Measurements from ENCODE around the gene ZFR2.
"Not testable (repeated sequence)": the region's sequence is repeated elsewhere in the genome, so short reads cannot be mapped to it uniquely, and the experiment has no call there.

ZFR2 gene

DNA sequence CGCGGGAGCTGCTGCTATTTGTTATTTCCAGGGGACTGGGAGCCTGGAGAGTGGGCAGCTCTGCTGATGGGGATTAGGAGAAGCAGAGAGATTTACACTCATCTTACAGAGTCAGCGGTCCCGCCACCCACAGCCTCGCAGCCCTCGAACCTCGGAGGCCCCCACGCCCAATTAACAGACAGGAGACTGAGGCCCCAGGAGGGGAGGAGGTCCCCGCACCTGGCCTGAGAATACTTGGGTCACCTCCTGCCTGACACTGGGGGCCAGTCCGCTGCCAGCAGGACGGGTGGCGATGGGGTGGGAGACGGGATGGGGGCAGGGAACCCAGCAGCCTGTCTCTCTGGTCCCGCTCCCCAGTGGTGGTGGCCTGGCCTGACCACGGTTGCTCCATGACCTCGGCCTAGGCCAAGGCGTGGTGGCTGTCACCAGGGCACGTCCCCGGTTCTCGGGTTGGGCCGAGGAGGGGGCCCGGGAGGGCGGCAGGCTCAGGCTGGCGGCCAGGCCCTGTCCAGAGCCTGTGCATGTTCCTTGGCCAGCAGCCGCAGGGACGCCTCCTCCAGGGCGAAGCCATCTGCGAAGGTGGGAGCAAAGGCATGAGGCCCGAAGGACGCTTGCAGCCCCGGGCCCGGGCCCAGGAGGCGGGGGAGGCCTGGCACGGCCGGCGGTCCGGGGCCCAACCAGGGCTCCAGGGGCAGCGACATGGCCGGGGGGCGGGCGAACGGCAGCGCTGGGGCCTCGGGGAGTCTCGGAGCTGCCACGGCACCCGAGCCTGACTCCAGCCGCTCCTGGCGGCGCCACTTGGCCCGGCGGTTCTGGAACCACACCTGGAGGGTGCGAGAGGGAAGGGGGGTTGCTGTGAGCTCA is 98.5 kb downstream of the ZFR2 start:
- no peak for DNase-seq (ENCODE audit: low spot score)

DNA sequence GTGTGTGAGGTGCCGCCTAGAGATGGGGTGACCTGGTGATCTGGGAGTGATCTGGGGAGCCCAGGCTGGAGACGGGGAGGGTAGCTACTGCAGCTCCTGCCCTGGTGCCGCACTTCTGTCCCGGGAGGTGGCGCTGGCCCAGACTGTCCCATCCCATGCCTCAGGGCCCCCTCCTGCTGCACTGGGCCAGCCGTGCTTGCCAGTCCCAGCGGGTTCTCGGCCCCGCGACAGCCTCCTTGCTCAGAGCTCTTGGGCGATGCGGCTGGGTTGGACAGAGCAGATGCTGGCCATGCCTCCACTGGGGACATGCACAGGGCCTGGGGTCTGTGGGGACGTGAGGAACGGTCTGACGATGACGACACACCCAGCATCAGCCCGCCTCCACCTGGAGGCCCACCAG is 99.3 kb downstream of the ZFR2 start:
- no peak for DNase-seq (ENCODE audit: low spot score)

DNA sequence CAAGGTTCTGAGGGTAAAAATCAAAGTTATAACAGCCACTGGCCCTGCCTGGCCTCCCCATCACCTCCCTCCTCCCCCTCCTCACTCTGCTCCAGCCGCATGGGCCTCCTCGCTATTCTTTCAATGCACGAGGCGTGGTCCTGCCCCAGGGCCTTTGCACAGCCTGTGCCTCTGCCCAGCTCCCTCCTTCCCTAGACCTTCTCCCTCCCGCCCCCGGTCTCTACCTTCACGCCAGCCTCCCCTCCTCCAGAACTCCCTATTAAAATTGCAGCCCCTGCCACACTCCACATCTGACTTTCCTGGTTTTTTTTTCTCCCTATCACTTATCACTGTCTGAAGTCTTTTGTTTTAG is 100.1 kb downstream of the ZFR2 start:
- no peak for DNase-seq (ENCODE audit: low spot score)

DNA sequence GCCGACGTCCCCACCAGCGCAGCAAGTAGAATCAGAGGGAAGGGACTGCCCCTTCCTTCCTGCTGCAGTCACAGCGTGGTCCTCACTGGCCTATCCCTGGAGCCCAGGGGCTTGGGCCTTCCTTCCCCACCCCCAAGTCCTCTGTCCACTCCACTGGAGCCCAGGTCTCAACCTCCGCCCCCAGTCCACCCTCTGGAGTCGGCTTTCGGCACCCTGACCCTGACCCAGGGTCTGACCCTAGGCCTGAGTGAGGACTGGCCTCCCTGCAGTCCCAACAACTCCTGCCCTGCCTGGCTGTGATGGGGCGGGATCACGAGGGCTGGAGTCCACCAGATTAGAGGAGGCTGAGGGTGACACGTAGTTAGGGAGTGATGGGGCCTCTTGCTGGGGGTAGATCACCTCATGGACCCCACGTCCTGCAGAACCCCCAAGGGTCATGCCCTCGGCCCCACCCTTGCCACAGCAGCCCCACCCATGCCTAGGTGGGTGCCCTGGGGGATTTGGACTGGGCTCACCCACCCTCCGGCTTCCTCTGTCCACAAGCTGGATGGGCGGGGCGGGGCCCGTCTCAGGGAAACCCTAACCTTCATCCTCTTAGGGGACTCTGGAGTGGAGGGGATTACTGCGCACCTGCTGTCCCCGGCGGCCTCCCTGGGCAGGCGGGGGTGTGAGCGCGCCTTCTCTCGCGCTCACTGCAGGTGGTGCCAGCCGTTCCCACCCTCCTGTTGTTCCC is 100.7 kb downstream of the ZFR2 start:
- DNase-seq (ENCODE audit: low spot score), result no peak

DNA sequence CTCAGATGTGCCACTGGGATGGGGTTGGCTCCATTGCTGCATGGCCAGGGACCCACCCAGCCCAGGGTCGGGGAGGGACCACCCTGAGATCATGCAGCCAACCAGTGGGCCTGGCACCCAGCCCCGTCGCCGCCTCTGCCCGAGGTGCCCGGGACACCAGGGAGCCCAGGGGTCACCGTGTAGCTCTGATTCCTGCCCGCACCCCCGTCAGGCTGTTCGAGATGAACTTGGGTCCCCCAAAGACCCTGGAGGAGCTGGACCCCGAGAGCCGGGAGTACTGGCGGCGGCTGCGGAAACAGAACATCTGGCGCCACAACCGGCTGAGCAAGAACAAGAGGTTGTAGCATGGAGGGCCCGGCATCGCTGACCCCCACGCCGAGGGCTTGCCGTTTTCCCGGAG is 101.8 kb downstream of the ZFR2 start:
- no peak for DNase-seq (ENCODE audit: low spot score)

DNA sequence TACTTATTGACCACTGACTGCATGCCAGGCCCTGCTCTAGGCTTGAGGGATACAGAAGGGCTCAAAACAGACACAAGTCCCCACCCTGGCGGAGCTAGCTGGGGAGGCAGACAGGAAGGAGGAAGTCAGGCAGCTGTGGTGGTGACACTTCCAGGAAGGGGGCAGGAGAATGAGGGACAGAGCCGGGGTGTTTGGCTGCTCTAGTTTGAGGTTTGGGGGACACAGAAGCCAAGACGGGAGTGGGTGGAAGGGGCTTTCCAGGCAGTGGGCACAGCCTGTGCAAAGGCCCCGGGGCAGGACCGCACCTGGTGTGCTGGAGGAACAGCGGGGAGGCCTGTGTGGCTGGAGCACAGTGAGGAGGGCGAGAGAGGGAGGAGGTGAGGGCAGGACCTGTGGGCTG is 102.3 kb downstream of the ZFR2 start:
- DNase-seq (ENCODE audit: low spot score), result no peak

DNA sequence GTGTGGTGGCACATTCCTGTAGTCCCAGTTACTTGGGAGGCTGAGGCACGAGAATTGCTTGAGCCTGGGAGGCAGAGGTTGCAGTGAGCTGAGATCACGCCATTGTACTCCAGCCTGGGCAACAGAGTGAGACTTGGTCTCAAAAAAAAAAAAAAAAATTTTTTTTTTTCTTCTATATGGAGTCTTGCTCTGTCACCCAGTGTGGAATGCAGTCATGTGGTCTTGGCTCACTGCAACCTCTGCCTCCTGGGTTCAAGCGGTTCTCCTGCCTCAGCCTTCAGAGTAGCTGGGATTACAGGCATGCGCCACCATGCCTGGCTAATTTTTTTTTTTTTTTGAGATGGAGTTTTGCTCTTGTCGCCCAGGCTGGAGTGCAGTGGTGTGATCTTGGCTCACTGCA is 103.1 kb downstream of the ZFR2 start:
- DNase-seq (ENCODE audit: low spot score), result not testable (repeated sequence)

DNA sequence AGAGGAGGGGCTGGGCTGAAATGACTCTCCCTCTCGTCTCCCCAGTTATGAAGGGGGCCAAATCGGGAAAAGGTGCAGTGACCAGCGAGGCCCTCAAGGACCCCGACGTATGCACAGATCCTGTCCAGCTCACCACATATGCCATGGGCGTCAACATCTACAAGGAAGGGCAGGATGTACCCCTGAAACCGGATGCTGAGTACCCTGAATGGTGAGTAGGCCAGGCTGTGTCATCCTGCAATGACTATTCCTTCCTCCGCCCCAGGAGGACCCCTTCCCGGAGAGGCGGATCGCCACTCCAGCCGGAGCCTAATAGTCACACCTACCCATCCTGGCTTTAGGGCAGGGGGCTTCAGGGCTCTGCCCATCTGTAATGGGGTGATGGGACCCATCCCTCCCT is 103.7 kb downstream of the ZFR2 start:
- DNase-seq (ENCODE audit: low spot score), result no peak

DNA sequence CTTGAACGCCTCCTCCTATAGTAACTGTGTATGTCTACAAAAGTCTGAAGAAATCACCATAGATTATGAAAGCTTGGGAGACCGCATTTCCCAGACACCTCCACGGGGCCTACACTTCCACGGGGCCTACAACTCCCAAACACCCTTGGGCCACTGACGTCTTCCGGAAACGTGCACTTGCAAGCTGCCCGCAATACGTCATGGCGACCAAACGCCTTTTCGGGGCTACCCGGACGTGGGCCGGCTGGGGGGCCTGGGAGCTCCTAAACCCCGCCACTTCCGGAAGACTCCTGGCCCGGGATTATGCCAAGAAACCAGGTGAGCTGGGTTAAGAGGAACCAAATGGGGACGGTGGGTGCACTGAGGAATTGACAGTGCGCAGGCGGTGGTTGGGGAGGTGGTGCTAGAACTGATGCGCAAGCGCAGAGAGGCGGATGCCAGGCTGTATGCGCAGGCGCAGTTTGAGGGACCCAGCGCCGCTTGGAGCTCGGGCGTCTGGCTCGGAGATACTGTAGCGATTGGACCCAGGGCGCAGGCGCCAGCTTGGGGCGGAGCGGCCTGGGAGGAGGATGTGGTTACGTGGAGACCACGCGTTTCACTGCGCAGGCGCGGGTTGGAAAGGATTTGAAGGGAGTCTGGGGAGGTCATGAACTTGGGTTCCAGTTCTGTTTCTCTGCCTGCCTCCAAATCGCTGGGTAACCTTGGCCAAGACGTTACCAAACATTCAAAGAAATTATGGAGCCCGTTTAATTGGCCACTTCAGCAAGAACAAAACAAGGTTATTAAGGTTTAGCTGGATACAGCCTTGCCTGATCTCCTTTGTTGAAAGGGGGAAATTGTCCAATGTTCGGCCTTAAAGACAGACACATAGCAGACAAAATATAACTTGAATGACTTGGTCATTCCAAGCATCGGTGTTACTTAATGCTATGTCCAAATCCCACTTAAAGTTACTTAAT is 106.1 kb downstream of the ZFR2 start, which contains the start of gene MRPL54:
Gene MRPL54, plus strand, starts transcription at position 182 of the 959 bp plus-strand sequence. Its CDS starts 19 bp downstream, at position 201.
- DNase-seq (ENCODE audit: low spot score), result peak; percentile 99

DNA sequence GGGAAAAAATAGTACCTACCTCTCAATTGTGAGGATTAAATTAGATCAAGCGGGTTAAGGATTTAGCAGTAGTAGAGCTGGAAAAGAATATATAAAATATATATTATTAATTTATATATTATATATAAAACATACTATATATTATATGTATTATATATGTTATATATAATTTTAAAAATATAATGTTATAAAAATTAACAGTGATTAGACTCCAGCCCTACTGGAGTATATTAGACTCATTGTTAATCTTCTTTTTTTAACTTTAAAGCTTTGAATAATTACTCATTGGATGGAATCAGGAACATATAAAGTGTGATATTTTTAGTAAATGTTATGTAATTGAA is 106.7 kb downstream of the ZFR2 start:
- DNase-seq (ENCODE audit: low spot score), result no peak

DNA sequence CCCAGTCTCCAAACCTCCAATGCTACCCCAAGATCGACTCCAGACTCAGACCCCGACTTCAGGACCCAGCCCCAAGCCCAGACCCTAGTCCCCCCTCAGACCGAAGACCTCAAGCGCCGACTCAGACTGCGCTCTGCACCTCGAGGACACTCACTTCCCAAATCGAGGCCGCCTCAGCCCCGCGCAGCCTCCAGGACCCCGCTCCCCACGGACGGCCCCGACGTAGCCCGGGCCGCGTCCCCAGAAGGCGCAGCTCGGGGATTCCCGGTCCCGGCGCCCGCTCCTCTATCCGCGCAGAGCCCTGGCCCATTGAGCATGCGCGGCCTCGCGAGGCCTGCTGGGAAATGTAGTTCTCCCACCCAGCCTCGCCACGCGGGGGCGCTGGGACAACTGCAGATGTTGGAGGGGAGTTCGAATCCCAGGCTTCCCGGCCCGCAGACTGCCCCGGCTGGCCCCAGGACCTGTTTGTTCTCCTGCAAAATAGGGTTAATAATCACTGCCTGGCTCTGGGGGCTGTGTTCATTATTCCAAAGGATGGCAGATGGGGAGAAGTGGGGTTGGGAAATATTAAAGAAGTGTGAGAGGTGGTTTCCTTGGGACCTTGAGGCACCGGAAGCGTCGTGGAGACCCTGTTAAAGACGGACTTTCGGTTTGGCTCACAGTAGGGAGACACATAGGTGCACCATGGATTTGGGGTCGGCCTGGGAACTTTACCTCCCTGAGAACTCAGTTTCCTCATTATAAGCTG is 107.3 kb downstream of the ZFR2 start, which contains the start of gene APBA3:
Gene APBA3, minus strand, starts transcription at position 311 of the 748 bp plus-strand sequence. CDS start 1,428 bp downstream, outside the sequence.
- DNase-seq (ENCODE audit: low spot score), result peak; percentile 97

DNA sequence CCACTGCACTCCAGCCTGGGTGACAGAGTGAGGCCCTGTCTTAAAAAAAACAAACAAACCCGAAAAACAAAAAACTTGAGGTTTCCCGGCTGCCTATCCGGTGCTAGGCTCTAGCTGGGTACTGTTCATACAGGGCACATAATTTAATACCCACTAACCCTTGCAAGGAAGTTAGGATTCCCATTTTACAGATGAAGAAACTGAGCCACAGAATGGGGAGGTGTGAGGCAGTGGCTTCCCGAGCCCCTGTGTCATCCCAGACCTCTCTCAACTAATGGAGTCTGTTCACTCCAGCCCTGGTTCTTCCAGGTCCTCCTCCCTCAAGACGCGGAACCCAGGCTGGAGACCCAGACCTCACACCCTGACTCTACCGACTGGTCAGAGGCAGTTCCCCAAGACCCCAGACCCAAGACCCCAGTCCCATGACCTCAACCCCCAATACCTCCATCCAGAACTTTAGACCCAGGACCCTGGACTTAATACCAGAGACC is 107.9 kb downstream of the ZFR2 start:
- no peak for DNase-seq (ENCODE audit: low spot score)

DNA sequence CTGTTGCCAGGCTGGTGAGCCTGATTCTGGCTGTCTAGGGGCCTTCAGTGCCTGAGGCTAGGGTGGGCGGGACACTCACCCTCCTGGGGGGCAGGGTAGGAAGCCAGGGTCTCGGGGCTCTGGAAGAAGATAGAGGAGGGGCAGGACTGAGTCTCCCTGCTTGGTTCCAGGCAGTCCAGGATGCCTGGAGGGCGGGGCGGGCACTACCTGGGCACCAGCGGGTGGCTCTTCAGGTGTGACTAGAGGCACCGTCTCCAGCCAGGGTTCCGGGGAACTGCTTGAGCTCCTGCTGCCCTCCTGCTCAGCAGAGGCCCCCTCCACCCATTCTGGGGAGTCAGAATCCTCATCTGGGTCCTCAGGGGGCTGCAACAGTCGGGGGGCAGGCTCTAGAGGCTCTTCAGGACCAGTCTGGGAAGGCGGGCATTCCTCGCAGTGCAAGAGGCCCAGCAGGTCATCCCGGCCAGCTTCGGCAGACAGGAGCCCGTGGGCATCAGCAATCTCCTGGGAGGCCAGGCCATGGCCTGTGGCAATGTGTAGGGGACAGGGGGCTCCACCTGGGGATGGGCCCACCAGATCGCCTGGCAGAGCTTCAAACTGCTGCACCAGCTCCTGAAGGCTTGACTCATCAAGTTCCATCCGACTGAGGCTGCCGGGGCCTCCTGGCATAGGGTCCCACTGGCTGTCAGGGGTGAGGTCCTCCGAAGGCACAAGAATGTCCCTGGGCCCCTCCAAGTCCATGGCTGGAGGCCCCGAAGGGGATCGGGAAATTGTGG is 109.2 kb downstream of the ZFR2 start:
- no peak for DNase-seq (ENCODE audit: low spot score)

DNA sequence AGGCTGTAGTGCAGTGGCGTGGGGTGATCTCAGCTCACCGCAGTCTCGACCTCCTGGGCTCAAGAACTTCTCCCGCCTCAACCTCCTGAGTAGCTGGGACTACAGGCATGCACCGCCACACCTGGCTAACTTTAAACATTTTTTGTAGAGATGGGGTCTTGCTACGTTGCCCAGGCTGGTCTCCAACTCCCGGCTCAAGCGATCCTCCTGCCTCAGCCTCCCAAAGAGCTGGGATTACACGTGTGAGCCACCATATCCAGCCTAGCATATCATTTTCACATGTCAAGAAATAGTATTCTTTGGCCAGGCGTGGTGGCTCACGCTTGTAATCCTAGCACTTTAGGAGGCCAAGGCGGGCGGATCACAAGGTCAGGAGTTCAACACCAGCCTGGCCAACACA is 110.5 kb downstream of the ZFR2 start:
- not testable (repeated sequence) for DNase-seq (ENCODE audit: low spot score)

DNA sequence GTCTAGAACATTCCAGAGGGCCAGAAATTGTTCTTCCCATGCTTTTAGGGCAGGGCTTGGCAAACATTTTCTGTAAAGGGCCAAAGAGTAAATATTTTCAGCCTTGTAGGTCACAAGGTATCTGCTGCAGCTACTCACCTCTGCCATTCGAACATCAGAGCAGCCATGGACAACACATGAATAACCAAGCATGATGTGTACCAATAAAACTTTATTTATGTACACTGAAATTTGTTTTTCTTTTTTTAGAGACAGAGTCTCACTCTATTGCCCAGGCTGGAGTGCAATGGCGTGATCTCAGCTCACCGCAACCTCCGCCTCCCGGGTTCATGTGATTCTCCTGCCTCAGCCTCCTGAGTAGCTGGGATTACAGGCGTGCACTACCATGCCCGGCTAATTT is 111.1 kb downstream of the ZFR2 start:
- not testable (repeated sequence) for DNase-seq (ENCODE audit: low spot score)

Data from ecto neural progenitor cell (in vitro differentiated cells).